Mononuclear cell (primary cell): Measurements from ENCODE around the gene FRS2. TPM values are rescaled to one million over a fixed set of nuclear protein-coding genes. Genes with fewer than 3 reads are reported as not detected.
"Not testable (repeated sequence)": the region's sequence is repeated elsewhere in the genome, so short reads cannot be mapped to it uniquely, and the experiment has no call there.

ENCODE experiments used
- H3K27me3 ChIP-seq: 2 replicates; pipeline ENCODE4 v1.6.0; 2011; ENCODE audit warnings: low read length, control low read depth; ENCODE audit not compliant: insufficient read depth
- H3K4me1 ChIP-seq: 2 replicates; pipeline ENCODE4 v1.5.1; 2011; ENCODE audit warnings: mild to moderate bottlenecking, low read length, control low read depth; ENCODE audit not compliant: insufficient read depth
- H3K4me3 ChIP-seq: 2 replicates; pipeline ENCODE4 v1.5.1; 2011; ENCODE audit warnings: mild to moderate bottlenecking, low read length, moderate library complexity
- H3K9me3 ChIP-seq: 2 replicates; pipeline ENCODE4 v1.5.1; 2011; ENCODE audit warnings: low read depth, mild to moderate bottlenecking, control low read depth, low read length
- total RNA-seq: library from RNA; depleted of rRNA; stranded (reverse); fragments of >200 nt; gene quantifications from one replicate; pipeline ENCODE4 v1.2.3, GENCODE V29; 2012

Gene FRS2
- total RNA-seq, 1 donor = 82.3 TPM

GRCh38 chr12:69443916-69444315, 26.3 kb upstream of the FRS2 start:
- Histone ChIP-seq H3K27me3 (no peaks in the 10 kb centered on the region), H3K9me3 (no peaks in the 10 kb centered on the region), H3K4me1 (no peaks in the 10 kb centered on the region), H3K4me3 (no peak overlapping the region)

GRCh38 chr12:69447892-69448291, 22.3 kb upstream of the FRS2 start:
- Histone ChIP-seq H3K9me3 (no peaks in the 10 kb centered on the region), H3K27me3 (no peaks in the 10 kb centered on the region), H3K4me3 (no peak overlapping the region), H3K4me1 (no peaks in the 10 kb centered on the region)

- not testable (repeated sequence) for H3K4me3 ChIP-seq, H3K27me3 ChIP-seq, H3K9me3 ChIP-seq, H3K4me1 ChIP-seq
These were observed 17.5 kb upstream of the FRS2 start for GRCh38 chr12:69452598-69453132.

GRCh38 chr12:69456239-69456638, 13.9 kb upstream of the FRS2 start:
- no peaks in the 10 kb centered on the region for H3K27me3 ChIP-seq
- no peaks in the 10 kb centered on the region for H3K9me3 ChIP-seq
- no peaks in the 10 kb centered on the region for H3K4me1 ChIP-seq
- no peak overlapping the region for H3K4me3 ChIP-seq

GRCh38 chr12:69457433-69457832, 12.8 kb upstream of the FRS2 start:
- no peaks in the 10 kb centered on the region for H3K4me1 ChIP-seq
- no peaks in the 10 kb centered on the region for H3K9me3 ChIP-seq
- no peaks in the 10 kb centered on the region for H3K27me3 ChIP-seq
- H3K4me3 ChIP-seq = no peak overlapping the region

DNA sequence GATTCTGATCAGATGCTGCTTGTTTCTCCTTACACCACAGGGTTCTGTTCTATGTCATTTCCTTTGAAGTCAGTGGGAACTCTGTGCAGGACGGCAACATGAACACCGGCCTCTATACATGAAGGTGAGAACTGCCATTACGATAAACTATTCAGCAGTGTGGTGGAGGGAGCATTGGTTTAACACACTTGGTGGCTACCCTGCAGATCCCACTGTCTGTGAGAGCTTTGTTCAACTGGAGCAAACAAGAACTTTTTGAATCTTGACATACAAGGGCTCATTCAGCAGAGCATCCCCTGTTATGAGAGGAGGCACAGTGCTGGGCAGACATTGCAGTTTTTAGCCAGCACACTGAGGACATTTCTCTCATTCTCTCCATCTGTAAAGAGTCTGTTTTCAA, 10.7 kb upstream of the FRS2 start:
- peaks cover 5% of the 10 kb centered on the region for H3K4me1 ChIP-seq
- H3K27me3 ChIP-seq = no peaks in the 10 kb centered on the region
- H3K9me3 ChIP-seq = no peaks in the 10 kb centered on the region
- H3K4me3 ChIP-seq = no peak overlapping the region

DNA sequence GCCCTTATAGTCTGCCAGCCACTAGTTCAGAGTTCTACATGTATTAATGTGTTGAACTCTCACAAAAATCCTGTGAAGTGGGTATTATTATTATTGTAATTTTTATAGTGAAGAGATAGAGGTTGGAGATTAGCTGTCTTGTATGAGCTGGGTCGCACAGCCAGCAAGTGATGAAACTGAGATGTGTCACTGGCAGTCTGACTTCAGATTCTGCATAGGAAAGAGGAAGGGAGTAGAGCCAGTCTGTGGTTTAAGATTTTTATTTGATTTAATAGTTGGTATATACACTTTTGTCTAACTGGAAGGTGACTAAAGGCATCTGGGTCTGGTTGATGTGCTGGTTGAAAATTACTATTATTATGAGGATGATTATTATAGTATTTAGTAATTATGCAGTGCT, 5.8 kb upstream of the FRS2 start:
- no peaks in the 10 kb centered on the region for H3K9me3 ChIP-seq
- peaks cover 23% of the 10 kb centered on the region for H3K4me1 ChIP-seq
- no peaks in the 10 kb centered on the region for H3K27me3 ChIP-seq
- H3K4me3 ChIP-seq = no peak overlapping the region

- Histone ChIP-seq H3K27me3 (no peaks in the 10 kb centered on the region), H3K4me3 (no peak overlapping the region), H3K4me1 (peaks cover 41% of the 10 kb centered on the region), H3K9me3 (no peaks in the 10 kb centered on the region)
These were observed 3.3 kb upstream of the FRS2 start for GRCh38 chr12:69466867-69467266.

DNA sequence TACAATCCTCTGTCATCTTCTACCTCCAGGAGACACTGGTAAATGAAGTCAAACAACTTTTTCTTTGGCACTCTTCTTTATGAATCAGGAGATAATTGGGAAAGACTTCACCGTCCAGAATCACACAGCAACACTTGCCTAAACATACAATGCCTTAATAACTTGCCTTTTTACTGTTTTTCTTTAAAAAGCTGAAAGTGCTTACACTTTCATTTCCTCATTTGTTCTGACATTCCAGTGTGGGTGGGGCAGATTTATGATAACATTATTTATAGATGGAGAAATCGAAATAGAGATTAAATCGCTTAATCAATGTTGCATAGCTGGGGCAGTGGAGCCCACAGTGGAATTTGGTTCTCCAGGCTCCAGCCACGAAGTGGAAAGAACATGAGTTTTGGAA, 2.8 kb upstream of the FRS2 start:
- Histone ChIP-seq H3K4me3 (no peak overlapping the region), H3K9me3 (no peaks in the 10 kb centered on the region), H3K27me3 (no peaks in the 10 kb centered on the region), H3K4me1 (peaks cover 45% of the 10 kb centered on the region)

- Histone ChIP-seq H3K9me3 (no peaks in the 10 kb centered on the region), H3K4me1 (peaks cover 45% of the 10 kb centered on the region)
These were observed 1.8 kb upstream of the FRS2 start for GRCh38 chr12:69468237-69469026.

DNA sequence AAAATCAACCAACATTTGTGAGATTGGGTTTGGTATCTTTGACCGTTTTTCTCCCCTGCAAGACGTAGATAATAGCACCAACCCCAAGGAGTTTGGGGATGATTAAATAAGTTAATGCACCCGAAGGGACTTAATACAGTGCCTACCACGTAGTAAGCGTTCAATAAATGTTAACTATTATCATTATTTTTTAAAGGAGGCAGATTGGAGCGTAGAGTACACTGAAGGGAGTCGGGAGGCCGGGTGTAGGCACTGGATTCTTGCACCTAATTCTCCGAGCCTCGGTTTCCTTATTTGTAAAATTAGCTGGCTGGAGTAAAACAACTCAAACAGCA, 367 bp upstream of the FRS2 start:
- peaks cover 40% of the 10 kb centered on the region for H3K4me1 ChIP-seq
- H3K9me3 ChIP-seq = no peaks in the 10 kb centered on the region

More at GRCh38 chr12:69468237-69469026, 1.8 kb upstream of the FRS2 start:
- no peak overlapping the region for H3K4me3 ChIP-seq
- no peaks in the 10 kb centered on the region for H3K27me3 ChIP-seq

GRCh38 chr12:69471076-69471430, 865 bp downstream of the FRS2 start:
- Histone ChIP-seq H3K4me3 (peak overlapping the region; percentile 99), H3K4me1 (peaks cover 40% of the 10 kb centered on the region), H3K27me3 (no peaks in the 10 kb centered on the region), H3K9me3 (no peaks in the 10 kb centered on the region)

More for the DNA sequence above, 367 bp upstream of the FRS2 start:
- peak overlapping the region; percentile 99 for H3K4me3 ChIP-seq
- H3K27me3 ChIP-seq = no peaks in the 10 kb centered on the region

DNA sequence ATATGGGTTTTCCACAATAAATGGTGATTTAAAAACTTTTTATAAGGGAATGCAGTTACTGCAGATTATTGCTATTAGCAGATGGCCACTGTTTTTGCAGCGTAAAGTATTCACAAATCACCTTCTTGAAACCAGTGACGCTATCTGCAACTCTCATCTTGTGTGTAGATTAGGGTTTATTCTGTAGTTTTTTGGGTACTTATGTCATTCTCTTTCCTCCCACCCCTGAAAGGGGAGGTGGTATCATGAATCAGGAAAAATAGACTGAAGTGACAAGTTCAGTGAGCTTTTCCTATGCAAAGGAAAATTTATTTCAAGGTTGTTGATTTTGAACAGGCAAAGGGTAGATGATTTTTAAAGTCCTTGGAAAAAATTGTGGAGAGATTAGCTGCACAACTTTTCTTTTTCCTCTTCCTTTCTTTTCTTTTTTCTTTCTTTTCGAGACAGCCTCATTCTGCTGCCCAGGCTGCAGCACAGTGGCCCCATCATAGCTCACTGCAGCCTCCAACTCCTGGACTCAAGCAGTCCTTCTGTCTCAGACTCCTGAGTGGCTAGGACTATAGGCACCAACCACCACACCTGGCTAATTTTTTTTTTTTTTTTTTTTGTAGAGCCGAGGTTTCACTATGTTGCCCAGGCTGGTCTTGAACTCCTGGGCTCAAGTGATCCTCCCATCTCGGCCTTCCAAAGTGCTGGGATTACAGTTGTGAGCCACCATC, 1.6 kb downstream of the FRS2 start:
- Histone ChIP-seq H3K4me3 (no peak overlapping the region), H3K9me3 (no peaks in the 10 kb centered on the region), H3K4me1 (peaks cover 37% of the 10 kb centered on the region), H3K27me3 (no peaks in the 10 kb centered on the region)

- Histone ChIP-seq H3K27me3 (no peaks in the 10 kb centered on the region), H3K9me3 (no peaks in the 10 kb centered on the region), H3K4me1 (peaks cover 22% of the 10 kb centered on the region), H3K4me3 (no peak overlapping the region)
These were observed 3.1 kb downstream of the FRS2 start for GRCh38 chr12:69473262-69473661.

- H3K27me3 ChIP-seq = no peaks in the 10 kb centered on the region
- H3K4me1 ChIP-seq = peaks cover 22% of the 10 kb centered on the region
- H3K9me3 ChIP-seq = no peaks in the 10 kb centered on the region
- H3K4me3 ChIP-seq = no peak overlapping the region
These were observed 4.3 kb downstream of the FRS2 start for GRCh38 chr12:69474456-69474855.
